Measurements from ENCODE around the gene HNRNPF.
"Not testable (repeated sequence)": the region's sequence is repeated elsewhere in the genome, so short reads cannot be mapped to it uniquely, and the experiment has no call there.

Gene HNRNPF

DNA sequence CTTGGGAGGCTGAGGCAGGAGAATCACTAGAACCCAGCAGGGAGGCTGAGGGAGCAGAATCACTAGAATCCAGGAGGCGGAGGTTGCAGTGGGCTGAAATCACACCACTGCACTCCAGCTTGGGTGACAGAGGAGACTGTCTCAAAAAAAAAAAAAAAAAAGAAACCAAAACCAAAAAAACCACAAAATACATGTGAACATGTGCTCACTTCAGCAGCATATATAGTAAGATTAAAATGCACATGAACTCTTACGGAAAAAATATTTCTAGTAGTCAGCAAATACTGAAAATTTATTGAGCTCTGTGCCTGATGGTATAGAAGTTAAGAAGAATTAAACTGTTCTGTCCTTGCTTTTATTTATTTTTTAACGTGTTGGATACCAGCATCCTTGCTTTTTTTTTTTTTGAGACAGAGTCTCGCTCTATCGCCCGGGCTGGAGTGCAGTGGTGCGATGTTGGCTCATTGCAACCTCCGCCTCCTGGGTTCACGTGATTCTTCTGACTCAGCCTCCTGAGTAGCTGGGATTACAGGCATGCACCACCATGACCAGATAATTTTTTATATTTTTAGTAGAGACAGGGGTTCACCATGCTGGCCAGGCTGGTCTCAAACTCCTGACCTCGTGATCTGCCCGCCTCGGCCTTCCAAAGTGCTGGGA is 18.3 kb upstream of the HNRNPF start:
- no peaks in the 10 kb centered on the region for H4K20me1 ChIP-seq (ENCODE audit: insufficient read depth, low read length)
- H3K4me3 ChIP-seq (ENCODE audit: low read depth in 1 of 2, low read length in 2 of 2): no peak overlapping the region
- no peak overlapping the region for H3K4me2 ChIP-seq (ENCODE audit: insufficient read depth, low read length)
- H3K36me3 ChIP-seq (ENCODE audit: insufficient read depth, low read length): no peaks in the 10 kb centered on the region
- no peak overlapping the region for H2AFZ ChIP-seq (ENCODE audit: low read depth, low read length)
- TF ChIP-seq EZH2 (IDR thresholded peaks at IDR 0.05; ENCODE audit: borderline replicate concordance, low read depth, low read length, severe bottlenecking): no peak
- TF ChIP-seq, protein P1, sequence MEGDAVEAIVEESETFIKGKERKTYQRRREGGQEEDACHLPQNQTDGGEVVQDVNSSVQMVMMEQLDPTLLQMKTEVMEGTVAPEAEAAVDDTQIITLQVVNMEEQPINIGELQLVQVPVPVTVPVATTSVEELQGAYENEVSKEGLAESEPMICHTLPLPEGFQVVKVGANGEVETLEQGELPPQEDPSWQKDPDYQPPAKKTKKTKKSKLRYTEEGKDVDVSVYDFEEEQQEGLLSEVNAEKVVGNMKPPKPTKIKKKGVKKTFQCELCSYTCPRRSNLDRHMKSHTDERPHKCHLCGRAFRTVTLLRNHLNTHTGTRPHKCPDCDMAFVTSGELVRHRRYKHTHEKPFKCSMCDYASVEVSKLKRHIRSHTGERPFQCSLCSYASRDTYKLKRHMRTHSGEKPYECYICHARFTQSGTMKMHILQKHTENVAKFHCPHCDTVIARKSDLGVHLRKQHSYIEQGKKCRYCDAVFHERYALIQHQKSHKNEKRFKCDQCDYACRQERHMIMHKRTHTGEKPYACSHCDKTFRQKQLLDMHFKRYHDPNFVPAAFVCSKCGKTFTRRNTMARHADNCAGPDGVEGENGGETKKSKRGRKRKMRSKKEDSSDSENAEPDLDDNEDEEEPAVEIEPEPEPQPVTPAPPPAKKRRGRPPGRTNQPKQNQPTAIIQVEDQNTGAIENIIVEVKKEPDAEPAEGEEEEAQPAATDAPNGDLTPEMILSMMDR (IDR thresholded peaks at IDR 0.05; ENCODE audit: borderline replicate concordance, extremely low read depth, low read length, poor library complexity, severe bottlenecking): no peak
- no peak overlapping the region for H3K27ac ChIP-seq (ENCODE audit: low read length)
- no peak for ATAC-seq (ENCODE audit: insufficient read depth, low read depth)
- no peak for DNase-seq
- H3K4me1 ChIP-seq (ENCODE audit: insufficient read depth, low read length): no peaks in the 10 kb centered on the region
- H3K79me2 ChIP-seq (ENCODE audit: insufficient read depth, low read length): no peaks in the 10 kb centered on the region
- H3K27me3 ChIP-seq (ENCODE audit: insufficient read depth, low read length, poor library complexity): no peaks in the 10 kb centered on the region
- H3K9ac ChIP-seq (ENCODE audit: low read depth, low read length): no peak overlapping the region
- no peaks in the 10 kb centered on the region for H3K9me3 ChIP-seq (ENCODE audit: insufficient read depth, low read length, severe bottlenecking)

GRCh38 chr10:43426476-43426875 is 17.5 kb upstream of the HNRNPF start:
- not testable (repeated sequence) for H3K79me2 ChIP-seq (ENCODE audit: insufficient read depth, low read length); H2AFZ ChIP-seq (ENCODE audit: low read depth, low read length); H4K20me1 ChIP-seq (ENCODE audit: insufficient read depth, low read length); DNase-seq; H3K27me3 ChIP-seq (ENCODE audit: insufficient read depth, low read length, poor library complexity); ATAC-seq (ENCODE audit: insufficient read depth, low read depth); H3K27ac ChIP-seq (ENCODE audit: low read length); H3K9me3 ChIP-seq (ENCODE audit: insufficient read depth, low read length, severe bottlenecking); H3K4me1 ChIP-seq (ENCODE audit: insufficient read depth, low read length); H3K9ac ChIP-seq (ENCODE audit: low read depth, low read length); H3K4me3 ChIP-seq (ENCODE audit: low read depth in 1 of 2, low read length in 2 of 2); H3K36me3 ChIP-seq (ENCODE audit: insufficient read depth, low read length); H3K4me2 ChIP-seq (ENCODE audit: insufficient read depth, low read length)

DNA sequence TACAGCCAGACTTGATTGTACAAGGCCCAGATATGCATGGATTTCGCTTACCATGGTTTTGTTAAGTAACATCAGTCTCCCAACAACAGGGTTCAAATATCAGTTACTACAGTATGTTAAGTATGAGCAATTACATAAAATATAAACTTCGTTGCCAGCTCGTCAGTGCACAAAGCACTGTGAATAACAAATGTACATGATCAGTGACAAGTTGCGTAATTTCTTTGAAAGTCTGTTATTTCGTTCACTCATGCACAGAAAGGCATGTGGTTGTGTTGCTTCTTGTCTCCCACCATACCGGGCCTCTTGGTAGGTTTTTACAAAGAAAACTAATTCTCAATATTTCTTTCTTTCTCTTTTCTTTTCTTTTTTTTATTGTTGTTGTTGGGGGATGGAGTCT is 15.4 kb upstream of the HNRNPF start:
- DNase-seq (no peak), ATAC-seq (ENCODE audit: insufficient read depth, low read depth) (no peak)
- Histone ChIP-seq H3K4me3 (ENCODE audit: low read depth in 1 of 2, low read length in 2 of 2) (no peak overlapping the region), H3K27ac (ENCODE audit: low read length) (no peak overlapping the region), H4K20me1 (ENCODE audit: insufficient read depth, low read length) (no peaks in the 10 kb centered on the region), H3K9me3 (ENCODE audit: insufficient read depth, low read length, severe bottlenecking) (no peaks in the 10 kb centered on the region), H3K4me2 (ENCODE audit: insufficient read depth, low read length) (no peak overlapping the region), H3K27me3 (ENCODE audit: insufficient read depth, low read length, poor library complexity) (no peaks in the 10 kb centered on the region), H3K36me3 (ENCODE audit: insufficient read depth, low read length) (no peaks in the 10 kb centered on the region), H3K79me2 (ENCODE audit: insufficient read depth, low read length) (no peaks in the 10 kb centered on the region), H3K4me1 (ENCODE audit: insufficient read depth, low read length) (peaks cover 20% of the 10 kb centered on the region), H3K9ac (ENCODE audit: low read depth, low read length) (no peak overlapping the region), H2AFZ (ENCODE audit: low read depth, low read length) (no peak overlapping the region)
- TF ChIP-seq EZH2 (IDR thresholded peaks at IDR 0.05; ENCODE audit: borderline replicate concordance, low read depth, low read length, severe bottlenecking): no peak
- TF ChIP-seq, protein P1 (IDR thresholded peaks at IDR 0.05; ENCODE audit: borderline replicate concordance, extremely low read depth, low read length, poor library complexity, severe bottlenecking): no peak

GRCh38 chr10:43421944-43422343 is 13.0 kb upstream of the HNRNPF start:
- peaks cover 45% of the 10 kb centered on the region for H3K4me1 ChIP-seq (ENCODE audit: insufficient read depth, low read length)

More at GRCh38 chr10:43421944-43422343, 13.0 kb upstream of the HNRNPF start:
- not testable (repeated sequence) for H2AFZ ChIP-seq (ENCODE audit: low read depth, low read length); H3K27me3 ChIP-seq (ENCODE audit: insufficient read depth, low read length, poor library complexity); H3K36me3 ChIP-seq (ENCODE audit: insufficient read depth, low read length); H3K9me3 ChIP-seq (ENCODE audit: insufficient read depth, low read length, severe bottlenecking); H3K27ac ChIP-seq (ENCODE audit: low read length); ATAC-seq (ENCODE audit: insufficient read depth, low read depth); DNase-seq; H4K20me1 ChIP-seq (ENCODE audit: insufficient read depth, low read length); H3K79me2 ChIP-seq (ENCODE audit: insufficient read depth, low read length); H3K9ac ChIP-seq (ENCODE audit: low read depth, low read length); H3K4me2 ChIP-seq (ENCODE audit: insufficient read depth, low read length)
- H3K4me3 ChIP-seq (ENCODE audit: low read depth in 1 of 2, low read length in 2 of 2): 0 out of 4 replicates have a peak overlapping the region, but pooled peaks of 1 of the 2 experiments have one; percentile 61
